ENCODE data around the gene UBALD1.

The UBALD1 gene

GRCh38 chr16:4656695-4657686, 42.3 kb upstream of the UBALD1 start:
- no peaks in the 10 kb centered on the region for H3F3A ChIP-seq (ENCODE audit: insufficient read depth, low read length)
- H3K9me2 ChIP-seq (ENCODE audit: low read depth, low read length): no peaks in the 10 kb centered on the region
- no peaks in the 10 kb centered on the region for H4K20me1 ChIP-seq (ENCODE audit: insufficient read depth, low read length)
- H3K4me1 ChIP-seq (ENCODE audit: insufficient read depth, low read length, severe bottlenecking): no peaks in the 10 kb centered on the region
- H3K27ac ChIP-seq (ENCODE audit: low read depth, low read length, poor library complexity, severe bottlenecking): no peak overlapping the region
- no peak for TF ChIP-seq EZH2 (IDR thresholded peaks at IDR 0.05; ENCODE audit: borderline replicate concordance, low read length)
- TF ChIP-seq CTCF (IDR thresholded peaks at IDR 0.05; ENCODE audit: low read length): no peak
- H3K9me3 ChIP-seq (ENCODE audit: low read length): no peaks in the 10 kb centered on the region
- no peaks in the 10 kb centered on the region for H3K27me3 ChIP-seq (ENCODE audit: insufficient read depth, low read length)
- no peak overlapping the region for H3K9ac ChIP-seq (ENCODE audit: low read length)
- peaks cover 45% of the 10 kb centered on the region for H3K36me3 ChIP-seq (ENCODE audit: insufficient read depth, low read length)
- no peaks in the 10 kb centered on the region for H3K79me2 ChIP-seq (ENCODE audit: insufficient read depth, low read length)
- no peak overlapping the region for H3K4me2 ChIP-seq (ENCODE audit: low read length)
- no peak overlapping the region for H2AFZ ChIP-seq (ENCODE audit: low read length)
- H3K4me3 ChIP-seq (ENCODE audit: low read depth, low read length, poor library complexity, severe bottlenecking): no peak overlapping the region

GRCh38 chr16:4656221-4656620, 41.5 kb upstream of the UBALD1 start:
- Histone ChIP-seq H3K4me2 (ENCODE audit: low read length) (no peak overlapping the region), H3K9me3 (ENCODE audit: low read length) (no peaks in the 10 kb centered on the region), H3K4me3 (ENCODE audit: low read depth, low read length, poor library complexity, severe bottlenecking) (no peak overlapping the region), H3K9ac (ENCODE audit: low read length) (no peak overlapping the region), H4K20me1 (ENCODE audit: insufficient read depth, low read length) (no peaks in the 10 kb centered on the region), H3K79me2 (ENCODE audit: insufficient read depth, low read length) (no peaks in the 10 kb centered on the region), H3F3A (ENCODE audit: insufficient read depth, low read length) (no peaks in the 10 kb centered on the region), H2AFZ (ENCODE audit: low read length) (no peak overlapping the region), H3K27ac (ENCODE audit: low read depth, low read length, poor library complexity, severe bottlenecking) (no peak overlapping the region), H3K9me2 (ENCODE audit: low read depth, low read length) (no peaks in the 10 kb centered on the region), H3K27me3 (ENCODE audit: insufficient read depth, low read length) (no peaks in the 10 kb centered on the region), H3K36me3 (ENCODE audit: insufficient read depth, low read length) (peaks cover 51% of the 10 kb centered on the region), H3K4me1 (ENCODE audit: insufficient read depth, low read length, severe bottlenecking) (no peaks in the 10 kb centered on the region)
- no peak for TF ChIP-seq CTCF (IDR thresholded peaks at IDR 0.05; ENCODE audit: low read length)
- TF ChIP-seq EZH2 (IDR thresholded peaks at IDR 0.05; ENCODE audit: borderline replicate concordance, low read length): no peak

- no peak overlapping the region for H3K9ac ChIP-seq (ENCODE audit: low read length)
- H3K36me3 ChIP-seq (ENCODE audit: insufficient read depth, low read length): peaks cover 56% of the 10 kb centered on the region
- H2AFZ ChIP-seq (ENCODE audit: low read length): no peak overlapping the region
- H3K4me1 ChIP-seq (ENCODE audit: insufficient read depth, low read length, severe bottlenecking): no peaks in the 10 kb centered on the region
- H3K4me3 ChIP-seq (ENCODE audit: low read depth, low read length, poor library complexity, severe bottlenecking): no peak overlapping the region
- TF ChIP-seq EZH2 (IDR thresholded peaks at IDR 0.05; ENCODE audit: borderline replicate concordance, low read length) (no peak), CTCF (IDR thresholded peaks at IDR 0.05; ENCODE audit: low read length) (no peak)
- no peaks in the 10 kb centered on the region for H3K9me2 ChIP-seq (ENCODE audit: low read depth, low read length)
- no peaks in the 10 kb centered on the region for H3K79me2 ChIP-seq (ENCODE audit: insufficient read depth, low read length)
- H3K27me3 ChIP-seq (ENCODE audit: insufficient read depth, low read length): no peaks in the 10 kb centered on the region
- no peak overlapping the region for H3K27ac ChIP-seq (ENCODE audit: low read depth, low read length, poor library complexity, severe bottlenecking)
- H4K20me1 ChIP-seq (ENCODE audit: insufficient read depth, low read length): no peaks in the 10 kb centered on the region
- H3K4me2 ChIP-seq (ENCODE audit: low read length): no peak overlapping the region
- no peaks in the 10 kb centered on the region for H3K9me3 ChIP-seq (ENCODE audit: low read length)
- H3F3A ChIP-seq (ENCODE audit: insufficient read depth, low read length): no peaks in the 10 kb centered on the region
Observed at GRCh38 chr16:4655801-4656200, 41.1 kb upstream of the UBALD1 start.
